K562 (cell line): ENCODE measurements around the gene RAB5A. TPM values are rescaled to one million over a fixed set of nuclear protein-coding genes. Genes with fewer than 3 reads are reported as not detected.

Source experiments
- BRCA1 ChIP-seq, 2 experiments: fragments of 450-650 bp in 1 of 2; sonication (generic) in 1 of 2; formaldehyde crosslinking in 1 of 2; IDR thresholded peaks; 2 replicates each; pipeline versions ENCODE4 v1.5.0 to v1.6.1; 2017 to 2020; ENCODE audit warnings: mild to moderate bottlenecking in 1 of 2, missing genetic modification reagents in 1 of 2
- CBX1 ChIP-seq: sonication (generic); IDR thresholded peaks from 2 replicates; pipeline ENCODE4 v1.6.1; 2016; ENCODE audit warnings: antibody characterized with exemption, low read depth, mild to moderate bottlenecking
- CHCHD3 ChIP-seq: fragments of 250-450 bp; sonication (Bioruptor Pico); IDR thresholded peaks from 2 replicates; pipeline ENCODE4 v2.1.2; 2022; ENCODE audit warnings: mild to moderate bottlenecking
- CREBBP ChIP-seq: IDR thresholded peaks from one replicate; pipeline ENCODE4 v1.6.1; 2012; ENCODE audit warnings: low read depth, mild to moderate bottlenecking, control low read depth, inconsistent platforms, low read length
- HDGF ChIP-seq: fragments of 450-650 bp; IDR thresholded peaks from 2 replicates; pipeline ENCODE4 v1.6.1; 2016
- HMG20A ChIP-seq: fragments of 450-650 bp; formaldehyde crosslinking; conservative IDR thresholded peaks from 2 replicates; pipeline ENCODE4 v1.4.0; 2020; ENCODE audit warnings: mild to moderate bottlenecking, mixed read lengths
- HMGN3 ChIP-seq: IDR thresholded peaks from 2 replicates; pipeline ENCODE4 v1.6.1; 2011; ENCODE audit warnings: borderline replicate concordance, low read depth, mild to moderate bottlenecking, mixed read lengths, low read length; ENCODE audit not compliant: insufficient read length; ENCODE audit errors: extremely low read depth
- NR2C2 ChIP-seq, 2 experiments: fragments of 200-800 bp in 1 of 2; sonication (Bioruptor generic) in 1 of 2; sonication (generic) in 1 of 2; formaldehyde crosslinking in 1 of 2; IDR thresholded peaks; 2 replicates each; pipeline versions ENCODE4 v1.6.1 to v1.8.0; 2016 to 2022; ENCODE audit warnings: mild to moderate bottlenecking in 1 of 2, missing compliant biosample characterization in 1 of 2, missing genetic modification characterization in 1 of 2, missing genetic modification reagents in 1 of 2
- SMAD1 ChIP-seq: fragments of 150-350 bp; IDR thresholded peaks from 2 replicates; pipeline ENCODE4 v1.6.1; 2014; ENCODE audit warnings: low read length, low read depth; ENCODE audit not compliant: partially characterized antibody
- SRSF1 ChIP-seq: fragments of 200-400 bp; formaldehyde crosslinking; IDR thresholded peaks from 2 replicates; pipeline ENCODE4 v1.6.1; 2017; ENCODE audit warnings: mild to moderate bottlenecking, low read depth, low read length, moderate library complexity
- SRSF3 ChIP-seq: fragments of 200-400 bp; formaldehyde crosslinking; IDR thresholded peaks from 2 replicates; pipeline ENCODE4 v1.6.1; 2016; ENCODE audit warnings: mild to moderate bottlenecking, low read length, moderate library complexity; ENCODE audit not compliant: insufficient read depth
- TAF9B ChIP-seq: fragments of 450-650 bp; IDR thresholded peaks from 2 replicates; pipeline ENCODE4 v1.6.1; 2018; ENCODE audit warnings: mild to moderate bottlenecking; ENCODE audit not compliant: partially characterized antibody
- TAL1 ChIP-seq: fragments of 450-650 bp; IDR thresholded peaks from 2 replicates; pipeline ENCODE4 v1.6.1; 2016; ENCODE audit warnings: mild to moderate bottlenecking
- TEAD1 ChIP-seq, 2 experiments: fragments of 450-650 bp in 1 of 2; sonication (generic) in 1 of 2; formaldehyde crosslinking; IDR thresholded peaks; 2 replicates each; pipeline versions ENCODE4 v1.4.0 to v1.8.0; 2020 to 2022; ENCODE audit warnings: mild to moderate bottlenecking in 2 of 2, missing genetic modification reagents in 1 of 2
- ZNF668 ChIP-seq: fragments of 250-450 bp; sonication (Bioruptor Pico); IDR thresholded peaks from 2 replicates; pipeline ENCODE4 v1.8.0; 2022; ENCODE audit warnings: mild to moderate bottlenecking, inconsistent platforms
- polyA plus RNA-seq, 8 experiments: library from polyadenylated mRNA; depleted of rRNA in 4 of 8; stranded (reverse) in 5 of 8; unstranded in 3 of 8; fragments of >200 nt; fragmentation: Nextera tagmentation in 2 of 8; fragmentation: Illumina TruSeq in 1 of 8; extraction: Ambion mirVana in 2 of 8; extraction: Trizol in 1 of 8; gene quantifications; 2 replicates each; pipeline versions ENCODE4 v1.2.1 to v1.2.3, GENCODE V29; 2011 to 2014; ENCODE audit warnings: inconsistent platforms in 1 of 8, missing spikeins in 1 of 8
- total RNA-seq, 7 experiments: library from RNA; depleted of rRNA in 6 of 7; stranded (reverse); fragments of >200 nt in 6 of 7; fragmentation: Illumina TruSeq in 2 of 7; extraction: Trizol in 2 of 7; gene quantifications; 2 replicates each; pipeline versions ENCODE4 v1.2.1 to v1.2.3, GENCODE V29; 2011 to 2021; ENCODE audit warnings: low replicate concordance in 1 of 7
- TF ChIP-seq, protein P1 (sequence below): fragments of 250-450 bp; sonication (Bioruptor Pico); IDR thresholded peaks from 2 replicates; pipeline ENCODE4 v1.5.0; 2021
- TF ChIP-seq, protein P2 (sequence below): sonication (generic); formaldehyde crosslinking; IDR thresholded peaks from 2 replicates; pipeline ENCODE4 v1.8.0; 2023; ENCODE audit warnings: missing genetic modification reagents, mild to moderate bottlenecking, borderline replicate concordance
- TF ChIP-seq, protein P3 (sequence below): fragments of 200-800 bp; sonication (Bioruptor generic); IDR thresholded peaks from 2 replicates; pipeline ENCODE4 v1.6.1; 2017; ENCODE audit warnings: missing genetic modification characterization, missing compliant biosample characterization
- TF ChIP-seq, protein P4 (sequence below): fragments of 250-450 bp; sonication (Bioruptor Pico); IDR thresholded peaks from 2 replicates; pipeline ENCODE4 v1.4.0; 2020

Gene RAB5A
- total and polyA plus RNA-seq, 9 of the 15 experiments (the other 6 are each of a cell fraction or from before 2014, with no cell fraction given), result 28.3 to 64.2 (median 49.0) TPM

DNA sequence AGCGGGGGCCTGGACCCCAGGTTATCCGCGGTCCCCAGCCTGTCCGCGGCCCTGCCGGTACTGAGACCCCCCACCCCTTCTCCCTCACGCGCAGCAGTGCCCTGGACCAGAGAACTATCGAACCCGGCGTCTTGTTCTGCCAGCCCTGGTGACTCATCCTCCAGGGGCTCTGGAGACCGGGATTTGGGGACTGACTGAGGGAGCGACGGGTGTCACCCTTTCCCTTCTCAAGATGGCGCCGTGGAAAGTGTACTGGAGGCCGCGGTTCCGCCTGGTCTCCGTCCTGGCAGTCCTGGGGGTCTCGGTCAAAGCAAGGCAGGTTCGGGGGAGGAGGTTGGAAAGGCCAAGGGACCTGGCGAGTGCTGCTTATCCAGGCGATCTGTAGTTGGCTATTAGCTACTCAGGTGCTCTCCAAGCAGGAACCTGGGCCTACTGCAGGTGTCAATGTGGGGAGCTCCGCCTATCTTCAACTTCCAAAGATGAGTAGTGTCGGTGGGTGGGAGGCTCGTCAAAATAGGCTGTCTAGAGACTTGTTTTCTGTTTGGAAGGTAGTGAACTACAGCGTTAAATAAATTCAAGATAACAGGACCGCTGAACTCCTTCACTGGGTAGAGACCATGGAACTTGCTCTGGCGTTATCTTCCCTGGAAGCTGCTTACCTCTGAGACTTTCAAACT, 790 bp downstream of the RAB5A start (continued):
- TF ChIP-seq, protein P1, sequence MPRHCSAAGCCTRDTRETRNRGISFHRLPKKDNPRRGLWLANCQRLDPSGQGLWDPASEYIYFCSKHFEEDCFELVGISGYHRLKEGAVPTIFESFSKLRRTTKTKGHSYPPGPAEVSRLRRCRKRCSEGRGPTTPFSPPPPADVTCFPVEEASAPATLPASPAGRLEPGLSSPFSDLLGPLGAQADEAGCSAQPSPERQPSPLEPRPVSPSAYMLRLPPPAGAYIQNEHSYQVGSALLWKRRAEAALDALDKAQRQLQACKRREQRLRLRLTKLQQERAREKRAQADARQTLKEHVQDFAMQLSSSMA (CRISPR knock-in tag), result peak; percentile 97
- TF ChIP-seq, protein P2, sequence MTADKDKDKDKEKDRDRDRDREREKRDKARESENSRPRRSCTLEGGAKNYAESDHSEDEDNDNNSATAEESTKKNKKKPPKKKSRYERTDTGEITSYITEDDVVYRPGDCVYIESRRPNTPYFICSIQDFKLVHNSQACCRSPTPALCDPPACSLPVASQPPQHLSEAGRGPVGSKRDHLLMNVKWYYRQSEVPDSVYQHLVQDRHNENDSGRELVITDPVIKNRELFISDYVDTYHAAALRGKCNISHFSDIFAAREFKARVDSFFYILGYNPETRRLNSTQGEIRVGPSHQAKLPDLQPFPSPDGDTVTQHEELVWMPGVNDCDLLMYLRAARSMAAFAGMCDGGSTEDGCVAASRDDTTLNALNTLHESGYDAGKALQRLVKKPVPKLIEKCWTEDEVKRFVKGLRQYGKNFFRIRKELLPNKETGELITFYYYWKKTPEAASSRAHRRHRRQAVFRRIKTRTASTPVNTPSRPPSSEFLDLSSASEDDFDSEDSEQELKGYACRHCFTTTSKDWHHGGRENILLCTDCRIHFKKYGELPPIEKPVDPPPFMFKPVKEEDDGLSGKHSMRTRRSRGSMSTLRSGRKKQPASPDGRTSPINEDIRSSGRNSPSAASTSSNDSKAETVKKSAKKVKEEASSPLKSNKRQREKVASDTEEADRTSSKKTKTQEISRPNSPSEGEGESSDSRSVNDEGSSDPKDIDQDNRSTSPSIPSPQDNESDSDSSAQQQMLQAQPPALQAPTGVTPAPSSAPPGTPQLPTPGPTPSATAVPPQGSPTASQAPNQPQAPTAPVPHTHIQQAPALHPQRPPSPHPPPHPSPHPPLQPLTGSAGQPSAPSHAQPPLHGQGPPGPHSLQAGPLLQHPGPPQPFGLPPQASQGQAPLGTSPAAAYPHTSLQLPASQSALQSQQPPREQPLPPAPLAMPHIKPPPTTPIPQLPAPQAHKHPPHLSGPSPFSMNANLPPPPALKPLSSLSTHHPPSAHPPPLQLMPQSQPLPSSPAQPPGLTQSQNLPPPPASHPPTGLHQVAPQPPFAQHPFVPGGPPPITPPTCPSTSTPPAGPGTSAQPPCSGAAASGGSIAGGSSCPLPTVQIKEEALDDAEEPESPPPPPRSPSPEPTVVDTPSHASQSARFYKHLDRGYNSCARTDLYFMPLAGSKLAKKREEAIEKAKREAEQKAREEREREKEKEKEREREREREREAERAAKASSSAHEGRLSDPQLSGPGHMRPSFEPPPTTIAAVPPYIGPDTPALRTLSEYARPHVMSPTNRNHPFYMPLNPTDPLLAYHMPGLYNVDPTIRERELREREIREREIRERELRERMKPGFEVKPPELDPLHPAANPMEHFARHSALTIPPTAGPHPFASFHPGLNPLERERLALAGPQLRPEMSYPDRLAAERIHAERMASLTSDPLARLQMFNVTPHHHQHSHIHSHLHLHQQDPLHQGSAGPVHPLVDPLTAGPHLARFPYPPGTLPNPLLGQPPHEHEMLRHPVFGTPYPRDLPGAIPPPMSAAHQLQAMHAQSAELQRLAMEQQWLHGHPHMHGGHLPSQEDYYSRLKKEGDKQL (CRISPR knock-in tag), result no peak
- TF ChIP-seq CBX1, result no peak
- no peak for TF ChIP-seq SRSF1
- no peak for TF ChIP-seq HMG20A
- 0 out of 2 replicates have a peak, but pooled peaks have one; percentile 28 for TF ChIP-seq SRSF3
- no peak for TF ChIP-seq NR2C2 (CRISPR knock-in tag; IDR thresholded peaks at IDR 0.05)
- TF ChIP-seq NR2C2 (tag; IDR thresholded peaks at IDR 0.05), result 0 out of 2 replicates have a peak, but pooled peaks have one; percentile 9
- TF ChIP-seq SMAD1, result no peak
- no peak for TF ChIP-seq CHCHD3
- TF ChIP-seq TEAD1 (CRISPR knock-in tag; IDR thresholded peaks at IDR 0.05), result peak in 1 of 2 experiments; percentile 20; a peak in 1 of 4 replicates
- no peak for TF ChIP-seq ZNF668 (CRISPR knock-in tag)
- TF ChIP-seq CREBBP, result no peak
- TF ChIP-seq BRCA1 (IDR thresholded peaks at IDR 0.05), result no peak
- TF ChIP-seq BRCA1 (CRISPR knock-in tag; IDR thresholded peaks at IDR 0.05), result no peak
- TF ChIP-seq HMGN3, result no peak
- TF ChIP-seq HDGF, result no peak
- TF ChIP-seq, protein P3, sequence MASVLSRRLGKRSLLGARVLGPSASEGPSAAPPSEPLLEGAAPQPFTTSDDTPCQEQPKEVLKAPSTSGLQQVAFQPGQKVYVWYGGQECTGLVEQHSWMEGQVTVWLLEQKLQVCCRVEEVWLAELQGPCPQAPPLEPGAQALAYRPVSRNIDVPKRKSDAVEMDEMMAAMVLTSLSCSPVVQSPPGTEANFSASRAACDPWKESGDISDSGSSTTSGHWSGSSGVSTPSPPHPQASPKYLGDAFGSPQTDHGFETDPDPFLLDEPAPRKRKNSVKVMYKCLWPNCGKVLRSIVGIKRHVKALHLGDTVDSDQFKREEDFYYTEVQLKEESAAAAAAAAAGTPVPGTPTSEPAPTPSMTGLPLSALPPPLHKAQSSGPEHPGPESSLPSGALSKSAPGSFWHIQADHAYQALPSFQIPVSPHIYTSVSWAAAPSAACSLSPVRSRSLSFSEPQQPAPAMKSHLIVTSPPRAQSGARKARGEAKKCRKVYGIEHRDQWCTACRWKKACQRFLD (CRISPR knock-in tag), result no peak
- TF ChIP-seq, protein P4, sequence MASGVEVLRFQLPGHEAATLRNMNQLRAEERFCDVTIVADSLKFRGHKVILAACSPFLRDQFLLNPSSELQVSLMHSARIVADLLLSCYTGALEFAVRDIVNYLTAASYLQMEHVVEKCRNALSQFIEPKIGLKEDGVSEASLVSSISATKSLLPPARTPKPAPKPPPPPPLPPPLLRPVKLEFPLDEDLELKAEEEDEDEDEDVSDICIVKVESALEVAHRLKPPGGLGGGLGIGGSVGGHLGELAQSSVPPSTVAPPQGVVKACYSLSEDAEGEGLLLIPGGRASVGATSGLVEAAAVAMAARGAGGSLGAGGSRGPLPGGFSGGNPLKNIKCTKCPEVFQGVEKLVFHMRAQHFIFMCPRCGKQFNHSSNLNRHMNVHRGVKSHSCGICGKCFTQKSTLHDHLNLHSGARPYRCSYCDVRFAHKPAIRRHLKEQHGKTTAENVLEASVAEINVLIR (CRISPR knock-in tag), result no peak
- TF ChIP-seq TAF9B, result no peak
- no peak for TF ChIP-seq TAL1
